Hematopoietic multipotent progenitor cell treated with erythropoietin and hydrocortisone succinate and interleukin-3 and kit ligand, for 8 days (in vitro differentiated cells): Measurements from ENCODE around the gene GIMAP8.
"Not testable (repeated sequence)": the region's sequence is repeated elsewhere in the genome, so short reads cannot be mapped to it uniquely, and the experiment has no call there.

ENCODE experiments used
- DNase-seq: peaks from one replicate; pipeline ENCODE4 v3.0.0-alpha.2; 2015

GIMAP8 gene

DNA sequence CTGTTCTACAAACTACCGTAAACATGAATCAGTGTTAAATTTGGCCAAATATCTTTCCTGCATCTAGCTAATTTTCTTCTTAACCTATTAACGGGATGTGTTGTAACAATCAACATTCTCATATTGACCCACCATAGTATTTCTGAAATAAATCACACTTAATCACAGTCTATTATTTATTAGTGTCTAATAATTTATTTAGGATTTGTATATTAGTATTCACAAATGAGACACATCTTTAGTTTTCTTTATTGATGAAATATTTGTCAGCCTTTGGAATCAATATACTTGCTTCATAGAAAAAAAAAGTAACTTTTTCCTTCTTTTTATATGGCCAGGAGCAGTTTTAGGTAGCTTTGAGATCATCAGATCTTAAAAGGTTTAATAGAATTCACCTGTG is 68.9 kb downstream of the GIMAP8 start:
- no peak for DNase-seq

DNA sequence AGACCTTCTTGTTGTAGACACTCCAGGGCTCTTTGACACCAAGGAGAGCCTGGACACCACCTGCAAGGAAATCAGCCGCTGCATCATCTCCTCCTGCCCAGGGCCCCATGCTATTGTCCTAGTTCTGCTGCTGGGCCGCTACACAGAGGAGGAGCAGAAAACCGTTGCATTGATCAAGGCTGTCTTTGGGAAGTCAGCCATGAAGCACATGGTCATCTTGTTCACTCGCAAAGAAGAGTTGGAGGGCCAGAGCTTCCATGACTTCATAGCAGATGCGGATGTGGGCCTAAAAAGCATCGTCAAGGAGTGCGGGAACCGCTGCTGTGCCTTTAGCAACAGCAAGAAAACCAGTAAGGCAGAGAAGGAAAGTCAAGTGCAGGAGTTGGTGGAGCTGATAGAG is 69.7 kb downstream of the GIMAP8 start:
- no peak for DNase-seq

DNA sequence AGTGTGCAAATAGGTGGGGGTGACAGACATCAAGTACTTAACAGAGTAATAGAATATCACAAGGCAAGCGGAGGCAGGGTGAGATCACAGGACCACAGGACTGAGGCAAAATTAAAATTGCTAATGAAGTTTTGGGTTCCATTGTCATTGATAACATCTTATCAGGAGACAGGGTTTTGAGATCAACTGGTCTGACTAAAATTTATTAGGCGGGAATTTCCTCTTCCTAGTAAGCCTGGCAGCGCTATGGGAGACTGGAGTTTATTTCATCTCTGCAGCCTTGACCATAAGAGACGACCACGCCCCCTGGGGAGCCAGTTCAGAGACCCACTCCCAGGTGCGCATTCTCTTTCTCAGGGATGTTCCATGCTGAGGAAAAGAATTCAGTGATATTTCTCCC is 72.5 kb downstream of the GIMAP8 start:
- DNase-seq: not testable (repeated sequence)

DNA sequence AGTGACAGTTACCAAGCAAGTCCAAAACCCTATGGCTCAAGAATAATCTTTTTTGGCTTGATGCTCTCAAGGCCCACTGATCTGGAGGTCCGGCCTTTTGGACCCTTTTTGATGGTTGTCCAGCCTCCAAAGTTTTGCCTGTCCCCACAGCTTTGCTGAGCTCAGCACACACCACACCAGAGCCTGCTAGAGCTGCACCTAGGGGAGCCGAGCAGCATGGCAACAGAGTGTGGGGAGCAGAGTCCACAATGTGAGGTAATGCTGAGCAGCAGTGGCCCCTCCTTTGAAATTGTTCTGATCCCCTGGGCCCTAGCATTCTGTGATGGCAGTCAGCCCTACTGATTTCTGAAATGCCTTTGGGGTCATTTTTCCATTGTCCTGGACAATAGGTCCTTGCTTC is 73.6 kb downstream of the GIMAP8 start:
- no peak for DNase-seq
